K562 (cell line): ENCODE results near the gene BRD3.

ENCODE experiments used
- EZH2 ChIP-seq: IDR thresholded peaks from 2 replicates; pipeline ENCODE4 v1.6.1; 2012; ENCODE audit warnings: low read depth, mild to moderate bottlenecking, inconsistent platforms, low read length, borderline replicate concordance
- GATAD2B ChIP-seq: fragments of 450-650 bp; IDR thresholded peaks from 2 replicates; pipeline ENCODE4 v1.6.1; 2017; ENCODE audit warnings: mild to moderate bottlenecking, borderline replicate concordance
- TF ChIP-seq, protein P1 (sequence below): sonication (generic); formaldehyde crosslinking; IDR thresholded peaks from 2 replicates; pipeline ENCODE4 v1.9.0; 2022; ENCODE audit warnings: mild to moderate bottlenecking, missing genetic modification reagents
- TF ChIP-seq, protein P2 (sequence below): fragments of 450-650 bp; IDR thresholded peaks from one replicate; pipeline ENCODE4 v1.6.1; 2018; ENCODE audit warnings: mild to moderate bottlenecking, moderate library complexity; ENCODE audit not compliant: partially characterized antibody
- TF ChIP-seq, protein P3 (sequence below): sonication (generic); formaldehyde crosslinking; IDR thresholded peaks from 2 replicates; pipeline ENCODE4 v1.8.1; 2023; ENCODE audit warnings: mild to moderate bottlenecking, missing genetic modification reagents

- TF ChIP-seq EZH2 (no peak), GATAD2B (no peak)
- TF ChIP-seq, protein P1, sequence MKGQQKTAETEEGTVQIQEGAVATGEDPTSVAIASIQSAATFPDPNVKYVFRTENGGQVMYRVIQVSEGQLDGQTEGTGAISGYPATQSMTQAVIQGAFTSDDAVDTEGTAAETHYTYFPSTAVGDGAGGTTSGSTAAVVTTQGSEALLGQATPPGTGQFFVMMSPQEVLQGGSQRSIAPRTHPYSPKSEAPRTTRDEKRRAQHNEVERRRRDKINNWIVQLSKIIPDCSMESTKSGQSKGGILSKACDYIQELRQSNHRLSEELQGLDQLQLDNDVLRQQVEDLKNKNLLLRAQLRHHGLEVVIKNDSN (CRISPR knock-in tag): no peak
- TF ChIP-seq, protein P2, sequence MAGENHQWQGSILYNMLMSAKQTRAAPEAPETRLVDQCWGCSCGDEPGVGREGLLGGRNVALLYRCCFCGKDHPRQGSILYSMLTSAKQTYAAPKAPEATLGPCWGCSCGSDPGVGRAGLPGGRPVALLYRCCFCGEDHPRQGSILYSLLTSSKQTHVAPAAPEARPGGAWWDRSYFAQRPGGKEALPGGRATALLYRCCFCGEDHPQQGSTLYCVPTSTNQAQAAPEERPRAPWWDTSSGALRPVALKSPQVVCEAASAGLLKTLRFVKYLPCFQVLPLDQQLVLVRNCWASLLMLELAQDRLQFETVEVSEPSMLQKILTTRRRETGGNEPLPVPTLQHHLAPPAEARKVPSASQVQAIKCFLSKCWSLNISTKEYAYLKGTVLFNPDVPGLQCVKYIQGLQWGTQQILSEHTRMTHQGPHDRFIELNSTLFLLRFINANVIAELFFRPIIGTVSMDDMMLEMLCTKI: no peak
- TF ChIP-seq, protein P3, sequence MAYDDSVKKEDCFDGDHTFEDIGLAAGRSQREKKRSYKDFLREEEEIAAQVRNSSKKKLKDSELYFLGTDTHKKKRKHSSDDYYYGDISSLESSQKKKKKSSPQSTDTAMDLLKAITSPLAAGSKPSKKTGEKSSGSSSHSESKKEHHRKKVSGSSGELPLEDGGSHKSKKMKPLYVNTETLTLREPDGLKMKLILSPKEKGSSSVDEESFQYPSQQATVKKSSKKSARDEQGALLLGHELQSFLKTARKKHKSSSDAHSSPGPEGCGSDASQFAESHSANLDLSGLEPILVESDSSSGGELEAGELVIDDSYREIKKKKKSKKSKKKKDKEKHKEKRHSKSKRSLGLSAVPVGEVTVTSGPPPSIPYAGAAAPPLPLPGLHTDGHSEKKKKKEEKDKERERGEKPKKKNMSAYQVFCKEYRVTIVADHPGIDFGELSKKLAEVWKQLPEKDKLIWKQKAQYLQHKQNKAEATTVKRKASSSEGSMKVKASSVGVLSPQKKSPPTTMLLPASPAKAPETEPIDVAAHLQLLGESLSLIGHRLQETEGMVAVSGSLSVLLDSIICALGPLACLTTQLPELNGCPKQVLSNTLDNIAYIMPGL (CRISPR knock-in tag): no peak
These were observed 9.8 kb downstream of the BRD3 start for GRCh38 chr9:134057751-134058701.
